BLaER1 treated with 17β-estradiol and CSF1 and Interleukin-3, amounts not matched to agents 10 nM and 100 nM (cell line): ENCODE results near the gene ZNF594.
"Not testable (repeated sequence)": the region's sequence is repeated elsewhere in the genome, so short reads cannot be mapped to it uniquely, and the experiment has no call there.

Experiments used
- H3K27ac ChIP-seq, 11 experiments: shearing (Covaris generic); formaldehyde crosslinking; 2 replicates each; pipeline ENCODE4 v1.8.1; 2022
- H3K27me3 ChIP-seq, 11 experiments: shearing (Covaris generic); formaldehyde crosslinking; 2 replicates each; pipeline ENCODE4 v1.8.1; 2022
- H3K36me3 ChIP-seq, 11 experiments: shearing (Covaris generic); formaldehyde crosslinking; 2 replicates each; pipeline ENCODE4 v1.8.1; 2022
- H3K4me1 ChIP-seq, 10 experiments: shearing (Covaris generic); formaldehyde crosslinking; 2 replicates each; pipeline ENCODE4 v1.8.1; 2022
- H3K4me2 ChIP-seq, 11 experiments: shearing (Covaris generic); formaldehyde crosslinking; 2 replicates each; pipeline ENCODE4 v1.8.1; 2022
- H3K4me3 ChIP-seq, 10 experiments: shearing (Covaris generic); formaldehyde crosslinking; 2 replicates each; pipeline ENCODE4 v1.8.1; 2022
- H3K9ac ChIP-seq, 11 experiments: shearing (Covaris generic); formaldehyde crosslinking; 2 replicates each; pipeline ENCODE4 v1.8.1; 2022
- H3K9me3 ChIP-seq, 11 experiments: shearing (Covaris generic); formaldehyde crosslinking; replicated peaks in 1 of 11; 2 replicates each; pipeline ENCODE4 v1.8.1; 2022
- H4K20me1 ChIP-seq, 11 experiments: shearing (Covaris generic); formaldehyde crosslinking; 2 replicates each; pipeline ENCODE4 v1.8.1; 2022
- Cebpa-rat ChIP-seq, 11 experiments: shearing (Covaris generic); IDR thresholded peaks; 2 replicates each; pipeline ENCODE4 v1.8.1; 2022

Gene ZNF594

GRCh38 chr17:5133311-5133710 is 58.4 kb downstream of the ZNF594 start:
- no peaks in the 10 kb centered on the region for H3K9me3 ChIP-seq
- H3K9ac ChIP-seq: no peak overlapping the region

GRCh38 chr17:5132503-5133225 is 59.0 kb downstream of the ZNF594 start:
- H3K27ac ChIP-seq, H3K4me2 ChIP-seq, H3K9me3 ChIP-seq, H3K4me3 ChIP-seq, H3K9ac ChIP-seq, H3K4me1 ChIP-seq, H3K27me3 ChIP-seq, H4K20me1 ChIP-seq, H3K36me3 ChIP-seq: not testable (repeated sequence)

More at GRCh38 chr17:5133311-5133710, 58.4 kb downstream of the ZNF594 start:
- Histone ChIP-seq H3K4me3 (no peak overlapping the region), H3K4me1 (no peaks in the 10 kb centered on the region), H3K4me2 (no peak overlapping the region), H4K20me1 (no peaks in the 10 kb centered on the region), H3K27me3 (no peaks in the 10 kb centered on the region), H3K27ac (no peak overlapping the region), H3K36me3 (no peaks in the 10 kb centered on the region)
- no peak for TF ChIP-seq Cebpa-rat (IDR thresholded peaks at IDR 0.05)

- H3K27me3 ChIP-seq, H3K4me3 ChIP-seq, H4K20me1 ChIP-seq, H3K9ac ChIP-seq, H3K4me1 ChIP-seq, H3K4me2 ChIP-seq, H3K36me3 ChIP-seq, H3K9me3 ChIP-seq, H3K27ac ChIP-seq: not testable (repeated sequence)
Measured at GRCh38 chr17:5131799-5132502, 59.7 kb downstream of the ZNF594 start.

- Histone ChIP-seq H3K4me2 (no peak overlapping the region), H3K4me3 (no peak overlapping the region), H3K9ac (no peak overlapping the region), H3K9me3 (no peaks in the 10 kb centered on the region), H3K27me3 (no peaks in the 10 kb centered on the region), H3K36me3 (no peaks in the 10 kb centered on the region), H3K27ac (no peak overlapping the region), H3K4me1 (no peaks in the 10 kb centered on the region), H4K20me1 (no peaks in the 10 kb centered on the region)
- no peak for TF ChIP-seq Cebpa-rat (IDR thresholded peaks at IDR 0.05)
Measured at GRCh38 chr17:5131146-5131715, 60.4 kb downstream of the ZNF594 start.

- not testable (repeated sequence) for H3K9me3 ChIP-seq, H3K36me3 ChIP-seq, H3K27me3 ChIP-seq, H3K4me2 ChIP-seq, H3K4me1 ChIP-seq, H3K9ac ChIP-seq, H3K27ac ChIP-seq, H3K4me3 ChIP-seq, H4K20me1 ChIP-seq
Measured at GRCh38 chr17:5130687-5131086, 61.0 kb downstream of the ZNF594 start.

GRCh38 chr17:5130261-5130660 is 61.4 kb downstream of the ZNF594 start:
- H3K4me2 ChIP-seq, H4K20me1 ChIP-seq, H3K9ac ChIP-seq, H3K27ac ChIP-seq, H3K27me3 ChIP-seq, H3K4me1 ChIP-seq, H3K36me3 ChIP-seq, H3K9me3 ChIP-seq, H3K4me3 ChIP-seq: not testable (repeated sequence)

- H3K9ac ChIP-seq, H3K4me3 ChIP-seq, H3K36me3 ChIP-seq, H3K4me1 ChIP-seq, H4K20me1 ChIP-seq, H3K9me3 ChIP-seq, H3K4me2 ChIP-seq, H3K27ac ChIP-seq, H3K27me3 ChIP-seq: not testable (repeated sequence)
Measured at GRCh38 chr17:5129770-5130169, 61.9 kb downstream of the ZNF594 start.
